ENCODE results near the gene HECTD3.
A peak's percentile ranks its signal among the peaks of the same experiment; 100 is the strongest.
"Not testable (repeated sequence)": the region's sequence is repeated elsewhere in the genome, so short reads cannot be mapped to it uniquely, and the experiment has no call there.

Gene HECTD3

DNA sequence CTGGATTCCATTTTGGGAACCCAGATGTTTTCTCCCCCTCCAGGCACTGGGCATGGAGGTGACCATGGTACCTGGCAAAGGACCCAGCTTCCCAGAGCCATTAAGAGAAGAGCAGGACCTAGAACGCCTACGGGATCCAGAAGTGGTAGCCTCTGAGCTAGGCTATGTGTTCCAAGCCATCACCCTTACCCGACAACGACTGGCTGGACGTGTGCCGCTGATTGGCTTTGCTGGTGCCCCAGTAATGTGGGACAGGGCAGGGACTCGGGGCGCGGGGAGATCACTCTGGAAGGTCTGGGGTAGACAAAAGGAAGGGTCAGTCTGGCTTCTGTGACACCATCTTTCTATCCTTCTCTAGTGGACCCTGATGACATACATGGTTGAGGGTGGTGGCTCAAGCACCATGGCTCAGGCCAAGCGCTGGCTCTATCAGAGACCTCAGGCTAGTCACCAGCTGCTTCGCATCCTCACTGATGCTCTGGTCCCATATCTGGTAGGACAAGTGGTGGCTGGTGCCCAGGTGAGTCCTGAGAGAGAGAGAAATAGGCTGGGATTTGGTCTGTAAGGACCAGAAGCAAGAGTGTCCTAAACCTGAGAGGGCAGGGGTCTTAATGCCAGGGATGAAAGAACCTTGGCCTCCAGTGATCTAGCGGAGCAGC, 2.6 kb upstream of the HECTD3 start:
- no peak for DNase-seq

GRCh38 chr1:45012639-45013278, 1.6 kb upstream of the HECTD3 start:
- peak; percentile 83 for DNase-seq

DNA sequence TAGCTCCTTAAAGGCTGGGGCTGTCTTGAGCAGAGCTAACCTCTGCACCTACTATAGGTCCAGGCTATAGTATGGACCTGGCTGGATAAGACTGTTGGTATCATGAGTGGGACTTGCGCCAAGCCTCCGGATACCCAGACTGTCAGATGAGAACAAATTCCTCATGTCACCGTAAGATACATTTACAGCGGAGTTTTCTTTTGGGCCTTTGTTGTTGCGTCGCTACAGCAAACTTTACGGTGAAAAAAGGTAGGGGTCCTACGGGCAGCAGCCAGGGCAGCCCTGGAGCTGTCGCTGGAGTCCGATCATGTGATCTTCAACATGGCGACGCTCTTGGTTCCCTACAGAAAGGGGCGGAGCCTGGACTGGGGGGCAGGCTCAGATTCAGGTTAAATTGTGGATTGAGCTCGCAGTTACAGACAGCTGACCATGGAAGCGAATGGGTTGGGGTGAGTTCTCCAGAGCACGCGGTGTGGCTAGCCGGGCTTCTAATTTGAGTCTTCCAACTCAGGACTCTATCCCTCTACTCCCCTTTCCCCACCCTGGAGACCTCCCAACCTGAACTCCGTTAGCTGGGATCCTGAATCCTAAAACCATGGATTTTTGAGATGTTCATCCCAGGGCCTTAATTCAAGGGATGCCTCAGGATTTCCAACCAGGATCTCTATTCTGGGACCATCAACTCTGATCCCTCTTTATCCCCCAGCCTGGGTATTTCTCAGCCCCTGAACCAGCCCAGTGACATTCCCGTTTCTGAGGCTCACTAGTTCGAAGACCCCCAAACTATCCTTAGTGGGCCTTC, 914 bp upstream of the HECTD3 start, which contains the start of gene UROD:
Gene UROD (plus strand): TSS at position 418 of the 802 bp plus-strand sequence. CDS start 12 bp downstream, at position 430.
- peak; percentile 96 for DNase-seq

- no peak for DNase-seq
Observed at GRCh38 chr1:45009956-45010854, 919 bp downstream of the HECTD3 start.

DNA sequence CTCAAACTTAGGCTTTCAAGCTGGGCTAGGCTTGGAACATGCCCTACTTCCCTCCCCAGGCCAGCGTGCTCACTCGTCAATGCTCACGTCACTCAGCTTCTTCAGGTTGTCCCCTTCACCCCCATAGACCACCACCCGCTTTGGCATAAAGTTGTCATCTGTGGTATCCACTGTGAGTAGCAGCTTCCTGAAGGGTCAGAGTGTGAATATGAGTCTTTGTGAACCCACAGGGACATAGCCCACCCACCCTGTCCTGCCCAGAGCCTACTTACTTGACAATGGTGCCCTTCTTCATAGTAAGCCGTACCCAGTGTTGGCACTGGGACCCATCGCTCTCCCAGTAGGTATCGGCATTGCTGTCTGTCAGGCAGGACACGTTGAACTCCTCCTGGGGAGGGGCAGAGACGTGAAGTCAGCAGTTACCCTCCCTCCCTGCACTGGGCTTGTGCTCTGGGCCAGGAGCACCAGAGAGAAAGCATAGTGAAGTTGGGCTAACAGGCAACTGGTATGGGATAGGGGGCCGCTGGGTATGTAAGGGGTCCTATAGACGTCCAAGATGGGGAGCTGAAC, 1.7 kb downstream of the HECTD3 start:
- no peak for DNase-seq

DNA sequence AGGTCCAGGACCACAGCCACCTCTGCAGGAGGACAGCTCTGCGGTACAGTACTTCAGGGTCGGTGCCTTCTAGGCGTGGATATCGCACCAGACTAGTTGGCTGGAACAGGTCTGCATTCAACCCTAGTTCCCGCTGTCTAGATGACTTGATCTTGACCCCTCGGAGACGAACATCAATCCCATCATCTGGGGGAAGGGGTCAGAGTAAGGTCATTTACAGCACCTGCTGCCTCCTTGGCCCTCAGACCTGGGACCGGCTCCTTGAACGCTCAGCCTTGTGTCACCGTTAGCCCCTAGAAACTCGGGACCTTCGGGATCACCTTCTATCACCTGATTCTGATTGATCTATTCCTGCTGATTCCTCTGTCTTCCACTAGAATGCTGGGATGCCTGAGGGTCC, 2.6 kb downstream of the HECTD3 start:
- no peak for DNase-seq

GRCh38 chr1:45008076-45008475, 3.0 kb downstream of the HECTD3 start:
- no peak for DNase-seq

GRCh38 chr1:45007311-45007710, 3.8 kb downstream of the HECTD3 start:
- DNase-seq: no peak

DNA sequence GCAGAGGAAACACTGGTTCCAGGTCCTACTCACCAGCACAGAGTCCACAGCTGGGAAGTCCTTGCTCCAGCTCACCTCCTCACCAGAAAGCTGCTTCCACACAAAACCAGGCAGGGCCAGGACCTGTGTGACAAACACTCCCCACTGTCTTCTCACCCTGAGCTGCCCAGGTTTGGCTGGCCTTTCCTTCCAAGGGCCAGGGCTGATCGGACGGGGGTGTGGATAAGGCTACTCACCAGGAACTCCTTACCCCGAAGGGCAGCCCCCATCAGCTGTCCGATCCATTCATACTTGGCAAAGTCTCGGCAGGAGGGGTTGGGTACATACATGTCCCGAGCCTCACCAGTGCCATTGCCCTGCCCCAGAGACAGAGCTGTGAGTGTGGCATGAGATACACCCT, 5.4 kb downstream of the HECTD3 start:
- no peak for DNase-seq

DNA sequence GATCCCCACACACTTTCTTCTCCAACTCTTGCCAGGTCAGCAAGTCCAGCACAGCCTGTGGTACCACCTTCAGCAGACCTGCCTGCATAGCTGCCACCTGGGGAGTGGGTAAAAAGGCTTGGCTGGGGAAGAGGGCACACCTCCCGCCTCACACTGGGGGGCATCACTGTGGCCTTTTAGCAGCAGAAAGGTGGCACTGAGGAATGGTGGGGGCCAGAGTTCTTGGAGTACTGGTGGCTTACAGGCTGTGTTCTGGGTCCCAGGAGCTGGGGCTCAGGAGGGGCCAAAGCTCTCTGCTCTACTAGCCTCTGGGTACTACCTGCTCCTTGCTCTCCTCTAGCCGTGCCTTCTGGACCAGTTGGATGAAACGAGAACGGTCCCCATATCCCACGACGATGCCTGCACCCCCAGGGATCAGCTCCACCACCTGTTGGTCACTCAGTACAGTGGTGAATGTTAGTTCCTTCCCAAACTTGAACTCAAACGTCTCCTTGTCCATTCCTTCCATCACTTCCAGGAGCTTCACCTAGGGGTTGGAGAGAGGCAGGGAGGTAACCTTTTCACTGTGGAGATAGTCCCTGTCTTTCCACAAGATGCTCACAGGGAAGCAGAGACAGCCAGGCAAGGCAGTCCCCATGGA, 6.7 kb downstream of the HECTD3 start:
- DNase-seq: no peak

DNA sequence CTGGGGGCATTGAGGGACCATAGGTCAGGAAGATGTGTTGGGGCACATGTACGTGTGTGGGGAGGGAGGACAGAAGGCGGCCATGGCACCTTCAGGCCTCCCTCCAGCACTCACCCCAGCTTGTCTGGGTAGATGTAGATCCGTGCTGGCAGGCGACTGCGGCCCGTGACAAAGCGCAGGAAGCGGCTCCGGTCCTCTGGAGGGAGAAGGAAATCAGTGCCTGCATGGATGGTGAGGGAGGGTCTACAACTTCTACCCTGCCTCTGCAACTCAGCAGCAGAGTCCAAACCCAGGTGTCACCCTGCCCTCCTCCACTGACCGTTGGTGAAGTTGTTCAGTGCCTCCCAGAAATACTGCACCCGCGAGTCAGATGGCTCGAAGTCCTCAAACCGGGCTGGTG, 7.4 kb downstream of the HECTD3 start:
- DNase-seq: no peak

DNA sequence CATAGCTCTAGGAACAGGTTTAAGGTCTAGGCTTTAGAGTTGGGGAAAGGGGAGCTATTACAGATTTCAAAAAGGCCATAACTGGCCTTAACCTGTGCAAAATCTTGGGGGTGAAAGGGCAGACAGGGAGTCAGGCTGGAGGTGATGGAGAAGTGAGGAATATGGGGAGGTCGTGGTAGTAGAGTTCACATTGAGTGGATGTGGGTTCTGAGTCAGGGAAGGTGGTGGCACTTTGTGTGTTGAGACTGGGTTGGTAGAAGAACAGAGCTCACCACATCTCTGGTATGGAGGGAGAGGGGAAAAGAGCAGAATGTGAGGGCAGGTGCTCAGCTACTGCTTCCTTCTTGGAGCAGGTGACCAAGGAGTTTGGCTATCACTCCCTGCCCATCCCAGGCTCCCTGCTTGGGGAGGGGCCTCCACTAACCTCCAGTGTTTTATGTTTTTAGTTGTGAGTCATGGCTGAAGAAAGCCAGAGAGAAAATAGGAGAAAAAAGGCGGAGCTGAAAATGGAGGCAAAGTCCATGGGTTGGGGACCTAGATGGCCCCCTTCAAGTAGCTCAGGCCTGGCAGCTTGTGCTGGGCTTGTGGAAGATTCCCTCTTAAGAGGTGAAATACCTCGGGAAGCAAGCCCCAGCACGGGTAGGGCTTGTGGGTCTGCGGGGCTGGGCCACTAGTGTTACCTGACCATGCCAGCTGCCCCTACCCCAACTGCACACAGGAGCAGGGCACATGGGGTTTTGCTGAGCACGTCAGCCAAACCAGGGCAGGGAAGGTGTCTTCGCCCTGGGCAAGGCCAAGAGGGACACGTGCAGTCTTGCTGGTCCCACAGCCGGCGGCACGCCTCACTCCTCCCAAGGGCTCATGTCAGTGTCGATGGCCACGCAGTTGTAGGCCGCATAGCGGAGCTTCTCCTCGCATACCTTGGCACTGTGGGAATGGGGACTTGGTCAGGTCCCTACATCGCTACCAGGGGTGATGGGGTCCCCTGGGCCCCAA, 8.2 kb downstream of the HECTD3 start:
- no peak for DNase-seq

GRCh38 chr1:45001576-45001975, 9.5 kb downstream of the HECTD3 start:
- DNase-seq: not testable (repeated sequence)

- no peak for DNase-seq
Observed at GRCh38 chr1:45001011-45001481, 10.1 kb downstream of the HECTD3 start.

- no peak for DNase-seq
Observed at GRCh38 chr1:44999232-44999631, 11.9 kb downstream of the HECTD3 start.

GRCh38 chr1:44995467-44996238, 15.5 kb downstream of the HECTD3 start:
- DNase-seq: no peak

DNA sequence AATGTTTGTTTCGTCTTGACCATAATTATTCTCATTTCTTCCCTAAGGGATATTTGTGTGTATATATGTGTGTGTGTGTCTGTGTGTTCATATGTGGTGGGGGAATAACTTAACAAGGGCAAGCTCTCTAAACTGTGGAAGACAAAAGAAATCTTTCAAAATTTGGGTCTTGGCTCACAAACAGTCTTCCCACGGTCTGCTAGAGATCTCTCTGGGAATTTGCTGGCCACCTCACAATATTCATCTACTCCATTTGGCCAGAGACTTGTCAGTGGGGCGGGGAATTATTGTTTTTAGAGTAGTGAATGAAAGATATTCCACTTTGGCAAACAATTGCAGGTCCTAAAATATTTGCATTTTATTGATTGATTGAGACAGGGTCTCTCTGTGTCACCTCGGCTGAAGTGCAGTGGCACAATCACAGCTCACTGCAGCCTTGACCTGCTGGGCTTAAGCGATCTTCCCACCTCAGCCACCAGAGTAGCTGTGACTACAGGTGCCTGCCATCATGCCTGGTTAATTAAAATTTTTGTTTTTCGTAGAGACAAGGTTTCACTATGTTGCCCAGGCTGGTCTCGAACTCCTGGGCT, 16.7 kb downstream of the HECTD3 start:
- no peak for DNase-seq

DNA sequence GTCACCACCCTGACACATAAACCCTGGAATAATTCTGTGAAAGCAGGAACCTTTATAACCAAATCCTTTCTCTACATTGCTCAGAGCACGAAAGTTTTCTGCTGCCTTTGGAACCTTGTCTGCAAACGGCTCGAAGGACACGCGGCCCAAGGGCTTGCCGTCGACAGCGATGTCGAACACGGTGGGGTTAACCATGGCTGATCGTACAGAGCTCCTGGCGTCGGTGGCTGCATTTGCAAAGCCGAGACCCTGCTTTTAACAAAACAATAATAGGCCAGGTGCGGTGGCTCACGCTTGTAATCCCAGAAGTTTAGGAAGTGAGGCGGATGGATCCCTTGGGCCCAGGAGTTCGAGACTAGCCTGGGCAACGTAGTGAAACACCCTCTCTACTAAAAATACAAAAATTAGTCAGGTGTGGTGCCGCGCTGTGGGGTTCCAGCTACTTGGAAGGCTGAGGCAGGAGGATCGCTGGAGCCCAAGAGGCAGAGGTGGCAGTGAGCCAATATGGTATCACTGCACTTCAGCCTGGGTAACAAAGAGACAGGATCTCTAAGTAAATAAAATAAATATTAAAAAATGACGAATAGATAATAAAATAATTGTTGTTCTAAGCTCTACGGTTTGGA, 22.5 kb downstream of the HECTD3 start:
- no peak for DNase-seq

All from femur (tissue), 1 donor.